GM23338 (cell line): Measurements from ENCODE around the gene NPAS3. TPM values are rescaled to one million over a fixed set of nuclear protein-coding genes. Genes with fewer than 3 reads are reported as not detected.

Source experiments
- ATAC-seq: fragments of 200-7000 bp; cut with Tn5 transposase; 3 replicates; pipeline ENCODE4 v1.9.1; 2020
- DNase-seq: peaks from one replicate; pipeline ENCODE4 v3.0.0-alpha.2; 2015; ENCODE audit warnings: low spot score
- H2AFZ ChIP-seq: fragments of 200-600 bp; sonication (generic); 2 replicates; pipeline ENCODE4 v1.8.0; 2016; ENCODE audit warnings: antibody characterized with exemption, mild to moderate bottlenecking, moderate library complexity
- H3F3A ChIP-seq: fragments of 200-600 bp; sonication (generic); replicated peaks from 2 replicates; pipeline ENCODE4 v1.8.0; 2017; ENCODE audit warnings: antibody characterized with exemption, mixed run types, low read depth
- H3K27ac ChIP-seq: fragments of 200-600 bp; sonication (generic); 2 replicates; pipeline ENCODE4 v1.6.1; 2016; ENCODE audit warnings: low read depth
- H3K27me3 ChIP-seq: fragments of 200-600 bp; sonication (generic); 2 replicates; pipeline ENCODE4 v1.8.0; 2016; ENCODE audit warnings: mild to moderate bottlenecking, mixed run types, moderate library complexity; ENCODE audit not compliant: insufficient read depth
- H3K36me3 ChIP-seq: fragments of 200-600 bp; sonication (generic); 2 replicates; pipeline ENCODE4 v1.8.0; 2016; ENCODE audit warnings: mild to moderate bottlenecking; ENCODE audit not compliant: insufficient read depth
- H3K4me1 ChIP-seq: fragments of 200-600 bp; sonication (generic); 2 replicates; pipeline ENCODE4 v1.8.0; 2016; ENCODE audit warnings: mild to moderate bottlenecking, moderate library complexity; ENCODE audit not compliant: insufficient read depth
- H3K4me2 ChIP-seq: fragments of 200-600 bp; sonication (generic); 2 replicates; pipeline ENCODE4 v1.7.1; 2017; ENCODE audit warnings: mixed run types
- H3K4me3 ChIP-seq: fragments of 200-600 bp; sonication (generic); 2 replicates; pipeline ENCODE4 v1.6.1; 2016; ENCODE audit warnings: mixed run types
- H3K79me2 ChIP-seq: fragments of 200-600 bp; sonication (generic); replicated peaks from 2 replicates; pipeline ENCODE4 v1.8.0; 2017; ENCODE audit warnings: mild to moderate bottlenecking; ENCODE audit not compliant: insufficient read depth
- H3K9me2 ChIP-seq: fragments of 200-600 bp; sonication (generic); 2 replicates; pipeline ENCODE4 v1.8.0; 2017; ENCODE audit not compliant: insufficient read depth
- H4K20me1 ChIP-seq: fragments of 200-600 bp; sonication (generic); replicated peaks from 2 replicates; pipeline ENCODE4 v1.8.0; 2017; ENCODE audit warnings: mild to moderate bottlenecking; ENCODE audit not compliant: insufficient read depth
- H3K27ac Mint-ChIP-seq: 2 replicates; pipeline ENCODE4 v1.8.0; 2020; ENCODE audit warnings: inconsistent platforms, mild to moderate bottlenecking, moderate library complexity, mixed read lengths
- H3K27me3 Mint-ChIP-seq: 3 replicates; pipeline ENCODE4 v1.8.0; 2022; ENCODE audit warnings: low read depth, mild to moderate bottlenecking, moderate library complexity, mixed read lengths, inconsistent platforms; ENCODE audit not compliant: insufficient read depth, poor library complexity
- H3K36me3 Mint-ChIP-seq: 3 replicates; pipeline ENCODE4 v1.8.0; 2021; ENCODE audit warnings: low read depth, mild to moderate bottlenecking, inconsistent platforms, moderate library complexity, mixed read lengths
- H3K4me1 Mint-ChIP-seq: 3 replicates; pipeline ENCODE4 v1.8.0; 2020; ENCODE audit warnings: mild to moderate bottlenecking, inconsistent platforms, mixed read lengths
- H3K4me3 Mint-ChIP-seq: 3 replicates; pipeline ENCODE4 v1.8.0; 2021; ENCODE audit warnings: moderate library complexity, mild to moderate bottlenecking, inconsistent platforms, mixed read lengths
- H3K9me3 Mint-ChIP-seq: 3 replicates; pipeline ENCODE4 v1.8.0; 2020; ENCODE audit warnings: moderate library complexity, mild to moderate bottlenecking, inconsistent platforms, mixed read lengths
- CREB1 ChIP-seq: fragments of 250-450 bp; sonication (Bioruptor Pico); IDR thresholded peaks from 2 replicates; pipeline ENCODE4 v1.5.0; 2020; ENCODE audit warnings: low read depth, mild to moderate bottlenecking, moderate library complexity
- EZH2 ChIP-seq: fragments of 200-600 bp; sonication (generic); IDR thresholded peaks from one replicate; pipeline ENCODE4 v1.8.0; 2017; ENCODE audit warnings: antibody characterized with exemption, mild to moderate bottlenecking, low read depth; ENCODE audit not compliant: unreplicated experiment
- JUNB ChIP-seq: IDR thresholded peaks from one replicate; pipeline ENCODE4 v1.6.1; 2016; ENCODE audit warnings: antibody characterized with exemption; ENCODE audit not compliant: unreplicated experiment
- NANOG ChIP-seq: IDR thresholded peaks from 2 replicates; pipeline ENCODE4 v1.6.1; 2016; ENCODE audit warnings: antibody characterized with exemption, borderline replicate concordance
- POLR2AphosphoS5 ChIP-seq: IDR thresholded peaks from 2 replicates; pipeline ENCODE4 v1.6.1; 2016; ENCODE audit warnings: antibody characterized with exemption, low read depth
- REST ChIP-seq: IDR thresholded peaks from one replicate; pipeline ENCODE4 v1.6.1; 2018; ENCODE audit warnings: antibody characterized with exemption; ENCODE audit not compliant: unreplicated experiment
- STAT1 ChIP-seq: IDR thresholded peaks from one replicate; pipeline ENCODE4 v1.6.1; 2016; ENCODE audit warnings: antibody characterized with exemption; ENCODE audit not compliant: unreplicated experiment
- ZNF114 ChIP-seq: fragments of 250-450 bp; sonication (Bioruptor Pico); IDR thresholded peaks from 2 replicates; pipeline ENCODE4 v1.5.0; 2020; ENCODE audit warnings: mild to moderate bottlenecking, moderate library complexity
- ZNF331 ChIP-seq: fragments of 250-450 bp; sonication (Bioruptor Pico); IDR thresholded peaks from 2 replicates; pipeline ENCODE4 v1.5.0; 2020; ENCODE audit warnings: low read depth, mild to moderate bottlenecking, moderate library complexity
- ZNF462 ChIP-seq: fragments of 250-450 bp; sonication (Bioruptor Pico); IDR thresholded peaks from 2 replicates; pipeline ENCODE4 v1.5.0; 2020; ENCODE audit warnings: mild to moderate bottlenecking, moderate library complexity
- polyA plus RNA-seq: library from polyadenylated mRNA; unstranded; fragments of >200 nt; fragmentation: Nextera tagmentation; extraction: Ambion mirVana; gene quantifications from 2 replicates; pipeline ENCODE4 v1.2.1, GENCODE V29; 2016
- total RNA-seq: library from RNA; depleted of rRNA; stranded (reverse); fragments of >200 nt; shearing (Covaris generic); gene quantifications from 2 replicates; pipeline ENCODE4 v1.2.3, GENCODE V29; 2014

NPAS3 gene
- total and polyA plus RNA-seq, 2 experiments from 2014 or later, result 0.17 to 0.19 TPM

- no peaks in the 10 kb centered on the region for H3K36me3 Mint-ChIP-seq
- Histone ChIP-seq H4K20me1 (no peaks in the 10 kb centered on the region), H3K79me2 (no peaks in the 10 kb centered on the region), H3K9me2 (peaks cover 19% of the 10 kb centered on the region), H3K4me2 (no peak overlapping the region), H3K4me1 (peaks cover 7% of the 10 kb centered on the region; the same call in 1 of the 2 replicates), H3F3A (no peaks in the 10 kb centered on the region), H2AFZ (no peak overlapping the region; the same call in 1 of the 2 replicates), H3K36me3 (no peaks in the 10 kb centered on the region), H3K4me3 (no peak overlapping the region), H3K27me3 (no peaks in the 10 kb centered on the region), H3K27ac (no peak overlapping the region)
- no peak for DNase-seq
- peaks cover 17% of the 10 kb centered on the region for H3K4me1 Mint-ChIP-seq
- ATAC-seq, result no peak
- TF ChIP-seq NANOG (no peak), EZH2 (no peak), POLR2AphosphoS5 (no peak)
- H3K9me3 Mint-ChIP-seq, result no peaks in the 10 kb centered on the region
- no peak overlapping the region for H3K4me3 Mint-ChIP-seq
- H3K27ac Mint-ChIP-seq, result no peak overlapping the region
- H3K27me3 Mint-ChIP-seq, result peaks cover 3% of the 10 kb centered on the region
Observed at GRCh38 chr14:33592297-33592696, 653.6 kb downstream of the NPAS3 start.

- Mint-ChIP-seq H3K9me3 (no peaks in the 10 kb centered on the region), H3K27me3 (peaks cover 3% of the 10 kb centered on the region), H3K27ac (no peak overlapping the region), H3K4me3 (no peak overlapping the region), H3K4me1 (peaks cover 32% of the 10 kb centered on the region), H3K36me3 (no peaks in the 10 kb centered on the region)
- no peaks in the 10 kb centered on the region for H3K36me3 ChIP-seq
- no peak overlapping the region for H3K4me2 ChIP-seq
- no peak overlapping the region for H2AFZ ChIP-seq
- no peak for DNase-seq
- no peaks in the 10 kb centered on the region for H3F3A ChIP-seq
- no peaks in the 10 kb centered on the region for H3K79me2 ChIP-seq
- H4K20me1 ChIP-seq, result no peaks in the 10 kb centered on the region
- no peaks in the 10 kb centered on the region for H3K27me3 ChIP-seq
- H3K27ac ChIP-seq, result no peak overlapping the region
- ATAC-seq, result no peak
- H3K4me1 ChIP-seq, result peaks cover 18% of the 10 kb centered on the region; the same call in 1 of the 2 replicates
- H3K4me3 ChIP-seq, result no peak overlapping the region
- 0 out of 2 replicates have a peak, but pooled peaks cover 8% of the 10 kb centered on the region for H3K9me2 ChIP-seq
- TF ChIP-seq JUNB, result no peak
- no peak for TF ChIP-seq ZNF114
- no peak for TF ChIP-seq ZNF462
- no peak for TF ChIP-seq STAT1
- no peak for TF ChIP-seq CREB1 (CRISPR knock-in tag)
- no peak for TF ChIP-seq NANOG
- no peak for TF ChIP-seq ZNF331
- TF ChIP-seq REST, result no peak
Observed at GRCh38 chr14:33596211-33597080, 657.8 kb downstream of the NPAS3 start.
